ENCODE results near the gene NAA30. TPM values are rescaled to one million over a fixed set of nuclear protein-coding genes. Genes with fewer than 3 reads are reported as not detected.
"Not testable (repeated sequence)": the region's sequence is repeated elsewhere in the genome, so short reads cannot be mapped to it uniquely, and the experiment has no call there.

Gene NAA30
- 12.1 TPM for total RNA-seq
- long read RNA-seq, full-length matches to known transcripts: 39 of 60 reads
- long read RNA-seq, partial matches to known transcripts: 16 of 60 reads
- long read RNA-seq, other reads (novel, unspliced or antisense): 5 of 60 reads

GRCh38 chr14:57390037-57390805 is at the start of gene NAA30:
NAA30 (plus strand) TSS chr14:57390586; CDS start chr14:57390958, 372 bp downstream.
- peak within 1 kb of the TSS; percentile 89 for H3K4me3 ChIP-seq
- TF ChIP-seq CTCF (IDR thresholded peaks at IDR 0.05): no peak
- no peaks in the 10 kb centered on the region for H3K27me3 ChIP-seq
- no peaks in the 10 kb centered on the region for H3K9me3 ChIP-seq
- DNase-seq: peak; percentile 96
- peaks cover 20% of the 10 kb centered on the region for H3K4me1 ChIP-seq
- no peaks in the 10 kb centered on the region for H3K36me3 ChIP-seq
- peak; percentile 98 for ATAC-seq
- intact Hi-C loops (cut with DNase I): no loop called here
- H3K27ac ChIP-seq: peak within 1 kb of the TSS; percentile 78

DNA sequence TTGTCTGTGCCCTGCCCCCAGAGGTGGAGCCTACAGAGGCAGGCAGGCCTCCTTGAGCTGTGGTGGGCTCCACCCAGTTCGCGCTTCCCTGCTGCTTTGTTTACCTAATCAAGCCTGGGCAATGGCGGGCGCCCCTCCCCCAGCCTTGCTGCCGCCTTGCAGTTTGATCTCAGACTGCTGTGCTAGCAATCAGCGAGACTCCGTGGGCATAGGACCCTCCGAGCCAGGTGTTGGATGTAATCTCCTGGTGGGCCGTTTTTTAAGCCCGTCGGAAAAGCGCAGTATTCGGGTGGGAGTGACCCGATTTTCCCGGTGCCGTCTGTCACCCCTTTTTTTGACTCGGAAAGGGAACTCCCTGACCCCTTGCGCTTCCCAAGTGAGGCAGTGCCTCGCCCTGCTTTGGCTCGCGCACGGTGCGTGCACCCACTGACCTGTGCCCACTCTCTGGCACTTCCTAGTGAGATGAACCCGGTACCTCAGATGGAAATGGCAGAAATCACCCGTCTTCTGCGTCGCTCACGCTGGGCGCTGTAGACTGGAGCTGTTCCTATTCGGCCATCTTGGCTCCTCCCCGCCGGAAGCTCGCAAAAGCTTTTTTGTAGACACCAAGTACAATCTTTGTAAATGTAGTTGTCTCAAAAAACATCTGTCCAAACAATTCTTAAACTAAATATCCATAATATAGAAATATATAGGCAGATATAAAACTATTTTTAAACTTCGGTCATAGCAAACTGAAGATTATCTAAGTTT is 46.7 kb upstream of the NAA30 start:
- H3K4me1 ChIP-seq; intact Hi-C loops (cut with DNase I); ATAC-seq; H3K36me3 ChIP-seq; H3K4me3 ChIP-seq; H3K27me3 ChIP-seq; H3K9me3 ChIP-seq; H3K27ac ChIP-seq; DNase-seq: not testable (repeated sequence)

DNA sequence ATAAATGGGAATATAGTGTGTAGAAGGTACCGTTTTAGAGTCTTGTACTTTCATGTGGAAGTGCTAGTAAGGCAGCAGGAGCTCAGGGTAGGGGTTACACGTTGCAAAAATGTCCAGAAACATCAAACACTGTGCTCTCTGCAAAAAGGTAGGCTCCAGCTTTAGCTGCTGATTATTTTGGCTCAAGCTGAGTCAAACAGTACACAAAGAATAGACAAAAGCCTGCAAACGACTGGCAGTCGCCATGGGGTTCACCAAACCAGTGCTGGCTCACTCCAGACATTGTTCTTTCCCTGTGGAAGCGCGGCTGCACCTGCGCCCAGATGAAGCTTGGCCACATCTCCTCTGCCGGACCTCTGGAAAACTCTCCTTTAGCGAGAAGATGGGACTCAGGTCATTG is 45.3 kb upstream of the NAA30 start:
- H3K27me3 ChIP-seq: no peaks in the 10 kb centered on the region
- no peaks in the 10 kb centered on the region for H3K36me3 ChIP-seq
- no peaks in the 10 kb centered on the region for H3K9me3 ChIP-seq
- no peaks in the 10 kb centered on the region for H3K4me1 ChIP-seq
- H3K4me3 ChIP-seq: no peak overlapping the region
- DNase-seq: no peak
- intact Hi-C loops (cut with DNase I): no loop called here
- no peak for TF ChIP-seq CTCF (IDR thresholded peaks at IDR 0.05)
- ATAC-seq: no peak
- no peak overlapping the region for H3K27ac ChIP-seq

GRCh38 chr14:57346741-57347140 is 43.6 kb upstream of the NAA30 start:
- H3K36me3 ChIP-seq: no peaks in the 10 kb centered on the region
- no peak for TF ChIP-seq CTCF (IDR thresholded peaks at IDR 0.05)
- intact Hi-C loops (cut with DNase I): no loop called here

DNA sequence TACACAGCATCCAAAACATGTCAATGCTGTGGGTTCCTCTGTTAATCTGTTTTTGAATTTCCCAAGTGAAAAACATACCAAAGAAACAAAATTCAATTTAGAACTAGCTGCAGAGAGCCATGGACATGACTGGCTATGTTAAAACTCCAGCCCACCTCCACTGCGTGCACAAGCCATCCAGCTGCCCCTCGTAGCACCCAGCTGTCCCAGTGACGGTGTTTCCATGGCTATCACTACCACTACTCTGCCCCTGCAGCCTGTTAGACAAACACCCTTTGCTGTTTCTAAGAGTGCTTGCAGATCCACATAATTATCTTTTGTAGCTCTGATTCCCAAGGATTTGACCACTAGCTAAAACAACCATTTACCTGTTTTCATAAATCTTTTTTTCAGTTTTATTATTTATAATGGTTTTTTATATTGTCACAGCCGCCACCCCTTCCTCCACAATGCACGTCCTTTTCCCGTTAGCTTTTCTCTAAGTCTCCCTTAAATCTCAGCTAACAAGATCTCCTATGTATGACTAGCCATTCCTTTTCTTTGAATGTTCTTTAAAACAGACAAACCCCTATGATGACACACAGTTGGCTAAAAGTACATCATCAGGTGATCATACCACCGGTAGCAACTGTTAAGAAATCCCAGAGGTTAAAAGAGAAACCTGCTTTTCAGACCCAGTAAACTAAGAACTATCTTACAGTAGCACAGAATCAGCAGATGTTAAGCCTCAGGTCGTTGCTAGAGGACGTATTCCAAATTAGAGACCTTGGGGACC is 37.8 kb upstream of the NAA30 start:
- Histone ChIP-seq H3K9me3 (no peaks in the 10 kb centered on the region), H3K4me1 (no peaks in the 10 kb centered on the region), H3K27ac (no peak overlapping the region), H3K4me3 (no peak overlapping the region), H3K36me3 (no peaks in the 10 kb centered on the region), H3K27me3 (no peaks in the 10 kb centered on the region)
- no peak for DNase-seq
- intact Hi-C loops (cut with DNase I): no loop called here
- no peak for ATAC-seq
- TF ChIP-seq CTCF (IDR thresholded peaks at IDR 0.05): no peak

More at GRCh38 chr14:57346741-57347140, 43.6 kb upstream of the NAA30 start:
- no peak for ATAC-seq
- no peak for DNase-seq
- H3K27ac ChIP-seq: no peak overlapping the region
- H3K9me3 ChIP-seq: no peaks in the 10 kb centered on the region
- no peaks in the 10 kb centered on the region for H3K4me1 ChIP-seq
- no peak overlapping the region for H3K4me3 ChIP-seq
- no peaks in the 10 kb centered on the region for H3K27me3 ChIP-seq
